Activated naive CD8-positive, alpha-beta T cell treated with anti-CD3 and anti-CD28 coated beads for 36 hours (primary cell): ENCODE results near the gene NAA80. TPM values are rescaled to one million over a fixed set of nuclear protein-coding genes. Genes with fewer than 3 reads are reported as not detected.
"Not testable (repeated sequence)": the region's sequence is repeated elsewhere in the genome, so short reads cannot be mapped to it uniquely, and the experiment has no call there.

Experiments used
- DNase-seq: peaks from one replicate; pipeline ENCODE4 v3.0.0; 2021
- H3K27ac Mint-ChIP-seq: one replicate; pipeline ENCODE4 v1.8.0; 2022; ENCODE audit warnings: mild to moderate bottlenecking, moderate library complexity, mixed read lengths
- H3K27me3 Mint-ChIP-seq: one replicate; pipeline ENCODE4 v1.8.0; 2022; ENCODE audit warnings: mild to moderate bottlenecking, mixed read lengths
- H3K36me3 Mint-ChIP-seq: one replicate; pipeline ENCODE4 v1.8.0; 2021; ENCODE audit warnings: mild to moderate bottlenecking, mixed read lengths
- H3K4me1 Mint-ChIP-seq: one replicate; pipeline ENCODE4 v1.8.0; 2021; ENCODE audit warnings: mixed read lengths
- H3K4me3 Mint-ChIP-seq: one replicate; pipeline ENCODE4 v1.8.0; 2022; ENCODE audit warnings: mild to moderate bottlenecking, moderate library complexity, mixed read lengths
- H3K9me3 Mint-ChIP-seq: one replicate; pipeline ENCODE4 v1.8.0; 2022; ENCODE audit warnings: mixed read lengths
- total RNA-seq, 2 experiments: library from RNA; stranded (reverse); gene quantifications; one replicate each; pipeline ENCODE4 v1.2.3, GENCODE V29; 2021

The NAA80 gene
- total RNA-seq, 2 experiments from 2014 or later = 16.3 to 16.7 TPM

DNA sequence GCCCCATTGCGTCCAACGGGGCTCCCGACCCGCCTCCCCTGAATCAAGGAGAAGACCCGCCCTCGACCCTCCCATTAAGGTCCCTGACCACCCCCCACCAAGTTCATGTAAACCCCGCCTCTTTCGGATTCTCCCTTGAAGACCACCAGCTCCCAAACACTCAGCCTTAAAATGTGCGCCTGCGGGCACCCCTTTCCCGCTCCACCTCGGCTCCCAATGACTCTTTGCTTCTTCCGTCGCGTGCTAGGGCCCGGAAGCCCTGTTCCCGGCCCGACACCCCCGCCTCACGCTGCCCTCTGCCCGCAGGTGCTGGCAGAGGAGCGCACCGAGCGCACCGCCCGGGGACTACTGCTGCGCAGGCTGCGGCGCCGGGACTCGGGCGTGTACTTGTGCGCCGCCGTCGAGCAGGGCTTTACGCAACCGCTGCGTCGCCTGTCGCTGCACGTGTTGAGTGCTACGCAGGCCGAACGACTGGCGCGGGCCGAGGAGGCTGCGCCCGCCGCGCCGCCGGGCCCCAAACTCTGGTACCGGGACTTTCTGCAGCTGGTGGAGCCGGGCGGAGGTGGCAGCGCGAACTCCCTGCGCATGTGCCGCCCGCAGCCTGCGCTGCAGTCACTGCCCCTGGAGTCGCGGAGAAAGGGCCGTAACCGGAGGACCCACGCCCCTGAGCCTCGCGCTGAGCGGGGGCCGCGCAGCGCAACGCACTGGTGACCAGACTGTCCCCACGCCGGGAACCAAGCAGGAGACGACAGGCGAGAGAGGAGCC, 23.0 kb downstream of the NAA80 start:
- Mint-ChIP-seq H3K27me3 (peaks cover 51% of the 10 kb centered on the region), H3K36me3 (no peaks in the 10 kb centered on the region), H3K9me3 (no peaks in the 10 kb centered on the region), H3K4me1 (peaks cover 23% of the 10 kb centered on the region), H3K4me3 (peak overlapping the region; percentile 45), H3K27ac (no peak overlapping the region)
- DNase-seq = peak; percentile 58

GRCh38 chr3:50275141-50275995, 23.8 kb downstream of the NAA80 start:
- no peaks in the 10 kb centered on the region for H3K36me3 Mint-ChIP-seq
- peak overlapping the region; percentile 45 for H3K4me3 Mint-ChIP-seq
- no peak for DNase-seq
- no peaks in the 10 kb centered on the region for H3K9me3 Mint-ChIP-seq
- H3K4me1 Mint-ChIP-seq = peaks cover 23% of the 10 kb centered on the region
- peaks cover 51% of the 10 kb centered on the region for H3K27me3 Mint-ChIP-seq
- no peak overlapping the region for H3K27ac Mint-ChIP-seq

DNA sequence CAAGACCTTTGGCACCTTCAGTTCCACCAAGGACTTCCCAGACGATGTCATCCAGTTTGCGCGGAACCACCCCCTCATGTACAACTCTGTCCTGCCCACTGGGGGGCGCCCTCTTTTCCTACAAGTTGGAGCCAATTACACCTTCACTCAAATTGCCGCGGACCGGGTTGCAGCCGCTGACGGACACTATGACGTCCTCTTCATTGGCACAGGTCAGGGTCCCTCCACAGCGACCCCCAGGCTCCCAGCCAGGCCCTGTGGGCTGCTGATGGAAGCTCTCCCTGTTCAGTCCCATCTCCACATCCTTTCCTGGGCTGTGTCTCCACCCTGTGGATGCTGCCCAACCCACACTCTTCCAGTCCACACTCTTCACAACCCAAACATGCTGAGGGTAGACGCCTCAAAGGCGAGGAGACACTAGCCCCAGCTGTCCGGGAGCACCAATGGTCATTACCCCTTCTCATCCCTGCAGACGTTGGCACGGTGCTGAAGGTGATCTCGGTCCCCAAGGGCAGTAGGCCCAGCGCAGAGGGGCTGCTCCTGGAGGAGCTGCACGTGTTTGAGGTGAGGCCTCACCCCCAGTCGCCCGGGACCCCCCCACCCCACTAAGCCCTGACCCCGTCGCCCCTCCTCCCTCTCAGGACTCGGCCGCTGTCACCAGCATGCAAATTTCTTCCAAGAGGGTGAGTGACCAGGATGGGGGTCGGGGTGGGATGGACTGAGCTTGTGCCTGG, 24.7 kb downstream of the NAA80 start:
- peaks cover 51% of the 10 kb centered on the region for H3K27me3 Mint-ChIP-seq
- H3K9me3 Mint-ChIP-seq = no peaks in the 10 kb centered on the region
- peak overlapping the region; percentile 33 for H3K4me3 Mint-ChIP-seq
- peaks cover 23% of the 10 kb centered on the region for H3K4me1 Mint-ChIP-seq
- peak; percentile 77 for DNase-seq
- no peak overlapping the region for H3K27ac Mint-ChIP-seq
- no peaks in the 10 kb centered on the region for H3K36me3 Mint-ChIP-seq

DNA sequence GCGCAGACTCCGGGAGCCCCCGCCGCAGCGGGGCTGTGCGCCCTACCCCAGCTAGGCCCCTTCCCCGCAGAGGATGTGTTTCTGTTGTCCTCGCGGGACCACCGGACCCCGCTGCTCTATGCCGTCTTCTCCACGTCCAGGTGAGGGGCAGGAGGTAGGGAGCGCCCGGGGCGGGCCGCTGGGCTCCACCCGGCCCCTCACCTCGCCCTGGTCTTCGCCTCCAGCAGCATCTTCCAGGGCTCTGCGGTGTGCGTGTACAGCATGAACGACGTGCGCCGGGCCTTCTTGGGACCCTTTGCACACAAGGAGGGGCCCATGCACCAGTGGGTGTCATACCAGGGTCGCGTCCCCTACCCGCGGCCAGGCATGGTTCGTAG, 25.5 kb downstream of the NAA80 start:
- Mint-ChIP-seq H3K9me3 (no peaks in the 10 kb centered on the region), H3K4me3 (peak overlapping the region; percentile 71), H3K27me3 (peaks cover 51% of the 10 kb centered on the region), H3K4me1 (peaks cover 23% of the 10 kb centered on the region), H3K36me3 (no peaks in the 10 kb centered on the region), H3K27ac (no peak overlapping the region)
- no peak for DNase-seq

GRCh38 chr3:50272911-50273688, 26.1 kb downstream of the NAA80 start:
- Mint-ChIP-seq H3K4me3 (peak overlapping the region; percentile 71), H3K27me3 (peaks cover 54% of the 10 kb centered on the region), H3K36me3 (no peaks in the 10 kb centered on the region), H3K4me1 (peaks cover 23% of the 10 kb centered on the region), H3K27ac (peak overlapping the region; percentile 38), H3K9me3 (no peaks in the 10 kb centered on the region)
- peak; percentile 90 for DNase-seq

DNA sequence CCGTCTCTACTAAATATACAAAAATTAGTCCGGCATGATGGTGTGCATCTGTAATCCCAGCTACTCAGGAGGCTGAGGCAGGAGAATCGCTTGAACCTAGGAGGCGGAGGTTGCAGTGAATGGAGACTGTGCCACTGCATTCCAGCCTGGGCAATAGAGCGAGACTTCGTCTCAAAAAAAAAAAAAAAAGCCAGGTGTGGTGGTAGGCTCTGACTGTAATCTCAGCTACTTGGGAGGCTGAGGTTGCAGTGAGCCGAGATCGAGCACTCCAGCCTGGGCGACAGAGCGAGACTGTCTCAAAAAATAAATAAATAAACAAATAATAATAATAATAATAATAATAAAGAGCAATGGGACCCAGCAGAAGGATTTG, 26.7 kb downstream of the NAA80 start:
- H3K4me1 Mint-ChIP-seq = peaks cover 23% of the 10 kb centered on the region
- not testable (repeated sequence) for H3K27ac Mint-ChIP-seq, H3K9me3 Mint-ChIP-seq, DNase-seq, H3K36me3 Mint-ChIP-seq, H3K4me3 Mint-ChIP-seq
- peaks cover 54% of the 10 kb centered on the region for H3K27me3 Mint-ChIP-seq

DNA sequence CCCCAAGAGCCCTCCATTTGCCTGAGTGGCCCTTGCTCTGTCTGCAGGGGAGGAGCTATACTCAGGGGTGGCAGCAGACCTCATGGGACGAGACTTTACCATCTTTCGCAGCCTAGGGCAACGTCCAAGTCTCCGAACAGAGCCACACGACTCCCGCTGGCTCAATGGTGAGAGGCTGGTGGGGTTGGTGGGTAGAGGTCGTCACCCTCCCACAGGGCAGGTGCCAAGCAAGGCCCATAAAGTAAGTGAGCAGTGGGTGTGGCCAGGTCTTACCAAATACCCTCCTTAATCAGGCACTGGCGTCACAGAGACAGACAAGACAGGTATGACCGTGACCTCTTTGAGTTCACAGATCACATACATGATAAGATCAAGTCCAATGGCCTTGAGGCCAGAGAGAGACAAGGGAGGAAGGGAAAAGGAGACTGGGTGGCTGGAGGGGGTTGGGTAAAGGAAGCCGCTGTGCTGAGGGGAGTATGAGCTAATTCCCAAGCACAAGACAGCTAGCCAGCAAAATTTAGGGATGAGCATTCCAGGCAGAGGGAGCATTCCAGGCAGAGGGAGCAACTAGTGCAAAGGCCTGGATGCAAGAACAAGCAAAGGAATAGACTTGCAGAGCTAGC, 27.8 kb downstream of the NAA80 start:
- Mint-ChIP-seq H3K27ac (no peak overlapping the region), H3K4me3 (no peak overlapping the region), H3K9me3 (no peaks in the 10 kb centered on the region), H3K27me3 (peaks cover 54% of the 10 kb centered on the region), H3K36me3 (no peaks in the 10 kb centered on the region), H3K4me1 (peaks cover 23% of the 10 kb centered on the region)
- DNase-seq = no peak

- Mint-ChIP-seq H3K36me3 (no peaks in the 10 kb centered on the region), H3K9me3 (no peaks in the 10 kb centered on the region), H3K27ac (no peak overlapping the region), H3K27me3 (peaks cover 51% of the 10 kb centered on the region), H3K4me3 (no peak overlapping the region), H3K4me1 (peaks cover 18% of the 10 kb centered on the region)
- no peak for DNase-seq
These were observed 28.6 kb downstream of the NAA80 start for GRCh38 chr3:50270422-50271224.

DNA sequence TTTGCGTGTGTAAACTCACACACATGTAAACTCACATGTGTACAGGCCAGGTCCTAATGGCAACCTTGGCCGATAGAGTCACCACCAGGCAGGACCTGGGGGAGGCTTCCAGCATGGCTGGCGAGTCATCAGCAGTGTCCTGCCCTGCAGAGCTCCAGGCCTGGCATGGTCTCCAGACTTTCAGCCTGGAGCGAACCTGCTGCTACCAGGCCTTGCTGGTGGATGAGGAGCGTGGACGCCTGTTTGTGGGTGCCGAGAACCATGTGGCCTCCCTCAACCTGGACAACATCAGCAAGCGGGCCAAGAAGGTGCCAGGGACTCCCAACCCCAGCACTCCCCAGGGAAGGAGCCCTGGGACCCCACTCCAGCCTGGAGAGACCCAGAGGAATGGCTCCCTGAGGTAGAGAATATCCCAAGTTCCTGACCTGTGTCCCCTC, 29.2 kb downstream of the NAA80 start:
- peaks cover 45% of the 10 kb centered on the region for H3K27me3 Mint-ChIP-seq
- H3K36me3 Mint-ChIP-seq = no peaks in the 10 kb centered on the region
- DNase-seq = no peak
- H3K4me1 Mint-ChIP-seq = peaks cover 16% of the 10 kb centered on the region
- no peak overlapping the region for H3K4me3 Mint-ChIP-seq
- H3K27ac Mint-ChIP-seq = no peak overlapping the region
- no peaks in the 10 kb centered on the region for H3K9me3 Mint-ChIP-seq

- no peak overlapping the region for H3K4me3 Mint-ChIP-seq
- no peak for DNase-seq
- no peak overlapping the region for H3K27ac Mint-ChIP-seq
- no peaks in the 10 kb centered on the region for H3K9me3 Mint-ChIP-seq
- H3K36me3 Mint-ChIP-seq = no peaks in the 10 kb centered on the region
- peaks cover 40% of the 10 kb centered on the region for H3K27me3 Mint-ChIP-seq
- peaks cover 14% of the 10 kb centered on the region for H3K4me1 Mint-ChIP-seq
These were observed 29.7 kb downstream of the NAA80 start for GRCh38 chr3:50269460-50269859.

- H3K4me1 Mint-ChIP-seq = peaks cover 9% of the 10 kb centered on the region
- H3K4me3 Mint-ChIP-seq = no peak within 1 kb of the TSS
- DNase-seq = no peak
- H3K27ac Mint-ChIP-seq = no peak within 1 kb of the TSS
- no peaks in the 10 kb centered on the region for H3K36me3 Mint-ChIP-seq
- peaks cover 34% of the 10 kb centered on the region for H3K27me3 Mint-ChIP-seq
- H3K9me3 Mint-ChIP-seq = no peaks in the 10 kb centered on the region
These were observed 30.3 kb downstream of the NAA80 start, which contains the start of gene SEMA3B for GRCh38 chr3:50268703-50269451. Gene SEMA3B, plus strand, starts transcription at chr3:50269147. Its CDS starts 94 bp downstream, at chr3:50269241.

DNA sequence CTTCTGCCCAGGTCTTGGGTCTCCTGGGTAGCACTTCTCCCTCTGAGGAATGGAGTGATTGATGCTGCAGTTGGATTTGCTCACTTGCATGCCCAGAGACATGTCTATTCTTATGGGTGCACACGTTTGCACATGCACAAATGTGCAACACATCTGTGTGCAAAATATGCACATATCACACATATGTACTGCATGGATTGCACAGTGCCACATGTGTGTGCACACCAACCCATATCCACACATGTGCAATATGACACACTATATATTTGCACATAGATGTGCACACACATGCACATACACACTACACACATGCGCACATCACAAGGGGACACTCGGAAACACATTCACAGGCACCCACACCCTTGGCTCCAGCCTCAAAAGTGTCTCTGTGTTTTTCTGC, 30.9 kb downstream of the NAA80 start:
- H3K36me3 Mint-ChIP-seq = no peaks in the 10 kb centered on the region
- no peak overlapping the region for H3K27ac Mint-ChIP-seq
- H3K27me3 Mint-ChIP-seq = peaks cover 31% of the 10 kb centered on the region
- no peaks in the 10 kb centered on the region for H3K9me3 Mint-ChIP-seq
- H3K4me3 Mint-ChIP-seq = no peak overlapping the region
- peaks cover 9% of the 10 kb centered on the region for H3K4me1 Mint-ChIP-seq
- no peak for DNase-seq
